ENCODE results near the gene ARRB1.

The ARRB1 gene

DNA sequence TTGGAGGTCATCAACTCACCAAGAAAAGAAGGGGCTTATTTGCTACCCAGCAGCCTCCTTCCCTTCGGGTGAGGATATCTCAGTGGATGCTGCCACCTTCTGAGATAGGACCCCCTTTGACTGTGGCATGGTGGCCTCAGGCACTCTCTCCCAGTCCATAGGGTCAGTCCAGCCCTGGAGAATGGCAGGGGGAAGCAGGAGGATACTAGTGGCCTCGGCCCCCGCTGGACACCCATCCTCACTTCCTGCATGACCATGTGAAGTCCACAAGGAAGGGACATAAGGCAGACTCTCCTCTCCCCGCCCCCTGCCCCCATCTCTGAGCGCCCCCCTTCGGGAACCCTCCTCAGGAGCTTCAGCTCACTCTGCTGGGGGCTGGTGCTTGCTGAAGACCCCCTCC, 86.5 kb downstream of the ARRB1 start:
- Histone ChIP-seq H3K36me3 (replicated peaks; ENCODE audit: insufficient read depth, low read length) (no peaks in the 10 kb centered on the region), H3K4me3 (ENCODE audit: low read length) (no peak overlapping the region), H3K4me1 (ENCODE audit: low read length) (peaks cover 8% of the 10 kb centered on the region; the same call in 1 of the 2 replicates), H3F3A (ENCODE audit: insufficient read depth, low read length) (no peaks in the 10 kb centered on the region), H4K20me1 (ENCODE audit: insufficient read depth, low read length) (no peaks in the 10 kb centered on the region), H3K27ac (ENCODE audit: low read length) (no peak overlapping the region), H3K9ac (ENCODE audit: low read length) (no peak overlapping the region), H2AFZ (ENCODE audit: low read length) (no peak overlapping the region), H3K4me2 (ENCODE audit: low read depth, low read length) (no peak overlapping the region), H3K9me2 (replicated peaks; ENCODE audit: insufficient read depth, low read length) (no peaks in the 10 kb centered on the region), H3K9me3 (replicated peaks; ENCODE audit: insufficient read depth, low read length) (no peaks in the 10 kb centered on the region), H3K27me3 (replicated peaks; ENCODE audit: insufficient read depth, low read length) (peaks cover 3% of the 10 kb centered on the region; the same call in 1 of the 2 replicates), H3K79me2 (ENCODE audit: low read length) (no peaks in the 10 kb centered on the region)
- DNase-seq: no peak
- TF ChIP-seq, protein P1, sequence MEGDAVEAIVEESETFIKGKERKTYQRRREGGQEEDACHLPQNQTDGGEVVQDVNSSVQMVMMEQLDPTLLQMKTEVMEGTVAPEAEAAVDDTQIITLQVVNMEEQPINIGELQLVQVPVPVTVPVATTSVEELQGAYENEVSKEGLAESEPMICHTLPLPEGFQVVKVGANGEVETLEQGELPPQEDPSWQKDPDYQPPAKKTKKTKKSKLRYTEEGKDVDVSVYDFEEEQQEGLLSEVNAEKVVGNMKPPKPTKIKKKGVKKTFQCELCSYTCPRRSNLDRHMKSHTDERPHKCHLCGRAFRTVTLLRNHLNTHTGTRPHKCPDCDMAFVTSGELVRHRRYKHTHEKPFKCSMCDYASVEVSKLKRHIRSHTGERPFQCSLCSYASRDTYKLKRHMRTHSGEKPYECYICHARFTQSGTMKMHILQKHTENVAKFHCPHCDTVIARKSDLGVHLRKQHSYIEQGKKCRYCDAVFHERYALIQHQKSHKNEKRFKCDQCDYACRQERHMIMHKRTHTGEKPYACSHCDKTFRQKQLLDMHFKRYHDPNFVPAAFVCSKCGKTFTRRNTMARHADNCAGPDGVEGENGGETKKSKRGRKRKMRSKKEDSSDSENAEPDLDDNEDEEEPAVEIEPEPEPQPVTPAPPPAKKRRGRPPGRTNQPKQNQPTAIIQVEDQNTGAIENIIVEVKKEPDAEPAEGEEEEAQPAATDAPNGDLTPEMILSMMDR (IDR thresholded peaks at IDR 0.05; ENCODE audit: low read length): no peak
- no peak for TF ChIP-seq EZH2 (optimal IDR thresholded peaks at IDR 0.05; ENCODE audit: low read depth, low read length)
- no peak for TF ChIP-seq EZH2phosphoT487 (IDR thresholded peaks at IDR 0.05; ENCODE audit: low read length)

DNA sequence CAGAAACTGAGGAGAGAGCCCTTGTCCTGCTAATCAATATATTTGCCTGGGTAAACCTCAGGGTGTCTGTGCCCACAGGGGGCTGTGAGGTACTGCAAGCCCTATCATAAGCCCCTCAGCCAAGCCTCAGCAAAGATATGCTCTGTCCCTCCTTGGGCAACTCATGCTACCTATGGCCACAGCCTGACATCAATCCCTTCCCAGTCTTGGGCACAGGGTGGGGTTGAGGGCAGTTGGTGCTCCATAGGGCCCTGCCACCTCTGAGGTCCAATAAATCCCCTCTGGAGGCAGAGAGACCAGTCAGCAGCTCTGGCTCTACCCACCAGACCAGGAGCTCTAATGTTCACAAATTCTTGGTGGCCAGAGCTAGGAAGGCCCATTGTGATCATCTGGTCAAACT, 87.1 kb downstream of the ARRB1 start:
- Histone ChIP-seq H3K9ac (ENCODE audit: low read length) (no peak overlapping the region), H2AFZ (ENCODE audit: low read length) (no peak overlapping the region), H3K4me2 (ENCODE audit: low read depth, low read length) (no peak overlapping the region), H3K79me2 (ENCODE audit: low read length) (no peaks in the 10 kb centered on the region), H3K4me1 (ENCODE audit: low read length) (peaks cover 8% of the 10 kb centered on the region; the same call in 1 of the 2 replicates), H4K20me1 (ENCODE audit: insufficient read depth, low read length) (no peaks in the 10 kb centered on the region), H3K9me2 (replicated peaks; ENCODE audit: insufficient read depth, low read length) (no peaks in the 10 kb centered on the region), H3K36me3 (replicated peaks; ENCODE audit: insufficient read depth, low read length) (no peaks in the 10 kb centered on the region), H3K27ac (ENCODE audit: low read length) (no peak overlapping the region), H3K27me3 (replicated peaks; ENCODE audit: insufficient read depth, low read length) (peaks cover 3% of the 10 kb centered on the region; the same call in 1 of the 2 replicates), H3F3A (ENCODE audit: insufficient read depth, low read length) (no peaks in the 10 kb centered on the region), H3K4me3 (ENCODE audit: low read length) (no peak overlapping the region), H3K9me3 (replicated peaks; ENCODE audit: insufficient read depth, low read length) (no peaks in the 10 kb centered on the region)
- no peak for DNase-seq
- TF ChIP-seq EZH2 (optimal IDR thresholded peaks at IDR 0.05; ENCODE audit: low read depth, low read length): no peak
- no peak for TF ChIP-seq EZH2phosphoT487 (IDR thresholded peaks at IDR 0.05; ENCODE audit: low read length)
- TF ChIP-seq, protein P1 (IDR thresholded peaks at IDR 0.05; ENCODE audit: low read length): no peak

DNA sequence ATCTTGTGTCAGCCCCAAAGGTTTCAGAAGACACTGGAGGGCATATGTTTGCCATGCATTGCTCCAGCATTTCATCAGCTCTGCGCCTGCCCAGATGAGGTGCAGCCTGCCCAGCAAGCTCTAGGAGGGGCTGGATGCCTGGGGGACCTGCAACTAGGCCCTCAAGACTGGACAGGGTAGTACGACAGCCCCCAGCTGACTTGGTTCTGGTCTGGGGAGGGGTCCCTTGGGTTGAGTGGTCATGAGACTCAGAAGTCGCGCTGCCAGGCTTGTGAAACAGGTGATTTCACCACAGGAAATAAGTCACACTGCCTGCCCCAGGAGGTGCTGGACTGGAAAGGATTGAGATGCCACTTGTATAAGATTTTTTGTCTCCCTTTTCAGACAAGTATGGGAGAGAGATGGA, 87.5 kb downstream of the ARRB1 start:
- Histone ChIP-seq H3K4me3 (ENCODE audit: low read length) (no peak overlapping the region), H3K9me3 (replicated peaks; ENCODE audit: insufficient read depth, low read length) (no peaks in the 10 kb centered on the region), H3K27ac (ENCODE audit: low read length) (no peak overlapping the region), H2AFZ (ENCODE audit: low read length) (no peak overlapping the region), H3K9me2 (replicated peaks; ENCODE audit: insufficient read depth, low read length) (no peaks in the 10 kb centered on the region), H3K9ac (ENCODE audit: low read length) (no peak overlapping the region), H3K27me3 (replicated peaks; ENCODE audit: insufficient read depth, low read length) (peaks cover 3% of the 10 kb centered on the region; the same call in 1 of the 2 replicates), H3K4me1 (ENCODE audit: low read length) (peaks cover 8% of the 10 kb centered on the region; the same call in 1 of the 2 replicates), H3K79me2 (ENCODE audit: low read length) (no peaks in the 10 kb centered on the region), H4K20me1 (ENCODE audit: insufficient read depth, low read length) (no peaks in the 10 kb centered on the region), H3F3A (ENCODE audit: insufficient read depth, low read length) (no peaks in the 10 kb centered on the region), H3K4me2 (ENCODE audit: low read depth, low read length) (no peak overlapping the region), H3K36me3 (replicated peaks; ENCODE audit: insufficient read depth, low read length) (no peaks in the 10 kb centered on the region)
- TF ChIP-seq EZH2 (optimal IDR thresholded peaks at IDR 0.05; ENCODE audit: low read depth, low read length): no peak
- TF ChIP-seq, protein P1 (IDR thresholded peaks at IDR 0.05; ENCODE audit: low read length): no peak
- no peak for TF ChIP-seq EZH2phosphoT487 (IDR thresholded peaks at IDR 0.05; ENCODE audit: low read length)
- DNase-seq: no peak
